NCI-H187 (cell line): ENCODE data around the gene KLHL29.

ENCODE experiments used
- DNase-seq, 2 experiments: peaks; one replicate each; lab custom pipeline; 2025; lab: John Stamatoyannopoulos, UW

Gene KLHL29

DNA sequence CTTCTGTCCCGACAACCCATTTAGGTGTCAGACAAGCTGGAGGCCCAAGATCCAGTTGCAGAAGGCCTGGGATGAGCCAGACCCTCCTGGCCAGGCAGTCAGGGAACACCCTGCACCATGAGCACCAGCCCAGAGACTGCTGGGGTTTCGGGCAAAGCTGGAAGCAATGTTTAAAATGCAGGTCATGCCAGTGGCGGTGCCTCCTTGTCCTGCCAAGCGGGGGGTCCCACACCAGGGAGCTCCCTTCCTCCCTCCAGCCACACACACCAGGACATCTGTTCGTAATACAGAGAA, 311.7 kb downstream of the KLHL29 start:
- no peak for DNase-seq

DNA sequence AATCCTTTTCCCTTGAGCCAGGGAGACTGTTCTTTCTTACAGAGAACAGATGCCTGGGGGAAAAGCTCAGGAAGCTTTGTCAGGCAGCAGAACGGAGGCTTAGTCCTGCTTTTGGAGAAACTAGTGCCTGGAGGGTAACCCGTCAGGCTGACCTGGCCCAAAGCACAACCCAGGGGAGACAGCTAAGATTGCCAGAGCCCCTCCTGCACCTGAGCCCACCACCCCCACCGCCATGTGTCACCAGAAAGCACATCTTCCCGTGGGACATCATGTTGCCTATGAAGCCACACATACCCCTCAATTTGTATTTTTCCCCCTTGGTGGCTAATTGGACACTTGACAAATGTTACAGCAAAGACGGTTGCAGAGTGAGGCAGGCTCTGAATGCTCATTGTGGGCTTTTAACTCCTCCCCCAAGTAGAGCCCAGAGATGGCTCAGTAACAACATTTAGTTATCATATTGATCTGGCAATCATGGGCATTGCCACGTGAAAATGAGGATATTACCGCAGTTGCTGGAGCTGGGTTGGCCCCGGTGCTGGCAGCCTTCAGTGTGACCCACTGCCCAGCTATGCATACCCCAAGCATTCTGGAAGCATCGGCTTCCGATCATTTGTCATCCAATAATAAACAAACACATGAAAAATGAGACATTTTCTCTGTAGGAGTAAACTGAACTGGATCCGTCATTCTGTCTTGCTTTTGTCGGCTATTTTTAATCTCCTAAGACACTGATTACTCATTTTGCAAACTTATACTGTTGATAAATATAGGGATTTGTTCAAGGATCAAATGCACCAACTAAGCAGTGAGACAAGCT, 312.5 kb downstream of the KLHL29 start:
- no peak for DNase-seq

DNA sequence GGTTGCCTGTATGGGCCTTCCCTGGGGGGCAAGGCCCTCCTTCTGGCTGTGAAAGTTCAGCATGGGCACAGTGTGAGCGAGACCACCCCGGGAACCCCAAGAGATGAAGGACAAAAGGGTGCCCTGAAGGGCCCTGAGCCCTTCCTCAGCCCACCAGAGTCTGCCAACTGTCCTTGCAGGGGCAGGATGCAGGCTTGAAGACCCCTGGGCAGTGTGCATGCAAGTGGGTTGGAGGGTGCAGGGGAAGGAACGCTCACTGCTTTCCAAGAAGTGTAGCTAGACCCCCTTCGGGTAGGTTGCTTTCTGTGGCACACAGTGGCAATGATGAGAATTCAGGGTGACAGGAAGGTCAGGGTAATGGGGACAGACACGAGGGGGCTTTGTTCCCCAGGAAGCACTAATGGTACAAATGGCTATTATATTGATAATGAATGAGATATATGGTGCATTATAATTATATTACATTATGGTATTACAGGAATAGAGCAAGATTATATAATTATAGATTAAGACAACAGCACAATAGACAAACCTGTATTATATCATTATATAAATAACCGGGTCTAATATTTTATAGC, 313.2 kb downstream of the KLHL29 start:
- no peak for DNase-seq

DNA sequence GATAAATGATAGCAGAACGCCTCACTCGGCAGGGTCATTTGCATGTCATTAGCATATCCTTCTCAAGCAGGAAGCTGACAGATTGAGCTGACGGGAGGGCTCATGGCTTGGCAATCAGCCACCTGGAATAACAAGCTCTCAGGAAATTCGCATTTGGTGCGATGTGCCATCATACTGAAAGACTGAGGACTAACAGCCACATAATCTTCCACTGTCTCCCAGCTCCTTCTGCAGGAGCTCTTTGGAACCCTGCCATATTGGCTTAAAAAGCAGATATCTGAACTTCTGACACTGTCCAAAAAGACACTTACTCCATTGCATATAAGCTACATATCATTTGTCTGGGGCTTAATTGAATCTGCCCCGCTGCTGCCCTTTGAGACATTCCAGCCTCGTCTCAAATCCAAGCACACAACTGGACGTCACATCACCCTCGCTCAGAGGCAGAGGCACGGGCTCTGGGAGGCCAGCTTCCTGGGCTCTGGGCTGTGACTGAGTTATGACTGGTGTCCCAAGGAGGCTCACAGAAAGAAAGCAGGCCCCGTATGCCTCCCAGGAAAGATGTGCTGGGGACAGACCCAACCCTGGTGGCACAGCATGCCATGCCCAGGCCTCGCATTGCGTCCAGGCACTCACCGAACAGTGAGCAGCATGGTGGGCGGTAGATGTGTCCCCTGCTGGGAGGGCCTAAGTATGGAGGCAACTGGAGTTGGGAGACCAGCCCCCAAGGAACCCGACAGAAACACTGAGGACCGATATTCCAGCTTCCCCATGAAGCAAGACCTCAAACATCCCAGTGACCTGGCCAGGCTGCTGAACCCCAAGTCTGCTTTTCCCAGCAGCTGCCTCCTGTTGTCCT, 314.0 kb downstream of the KLHL29 start:
- DNase-seq: no peak

DNA sequence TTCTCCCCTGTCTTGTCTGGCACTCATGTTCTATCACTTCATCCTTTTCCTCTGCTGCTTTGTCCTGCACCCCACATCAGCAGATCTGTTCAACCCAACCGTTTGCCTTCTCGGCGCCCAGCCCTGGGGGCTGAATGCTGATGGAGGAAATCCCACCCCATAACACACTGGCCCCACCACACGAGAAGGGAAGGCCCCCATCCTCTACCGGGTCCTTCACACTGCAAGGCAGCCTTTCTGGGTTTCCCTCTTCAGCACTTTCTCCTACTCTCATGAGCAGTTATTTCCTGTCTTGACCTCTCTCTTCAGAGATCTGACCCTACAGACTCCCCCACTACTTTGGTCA, 314.6 kb downstream of the KLHL29 start:
- no peak for DNase-seq

DNA sequence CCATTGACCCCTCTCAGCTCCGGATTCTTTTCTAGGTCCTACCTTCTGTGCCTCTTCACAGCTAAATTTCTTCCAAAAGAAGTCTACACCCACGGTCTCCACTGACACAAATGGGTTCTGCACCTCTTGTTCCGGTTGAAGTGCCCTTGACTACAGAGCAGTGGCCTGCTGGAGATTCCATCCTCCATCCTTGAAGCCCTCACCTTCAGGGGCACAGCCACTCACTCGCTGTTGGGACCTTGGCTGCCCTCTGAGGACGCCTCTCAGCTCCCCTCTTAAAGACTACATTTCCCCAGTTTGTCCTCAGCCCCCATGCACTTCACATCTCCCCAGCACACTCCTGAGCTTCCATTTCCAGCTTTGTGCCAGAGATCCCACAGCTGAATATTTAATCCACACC, 315.6 kb downstream of the KLHL29 start:
- no peak for DNase-seq

DNA sequence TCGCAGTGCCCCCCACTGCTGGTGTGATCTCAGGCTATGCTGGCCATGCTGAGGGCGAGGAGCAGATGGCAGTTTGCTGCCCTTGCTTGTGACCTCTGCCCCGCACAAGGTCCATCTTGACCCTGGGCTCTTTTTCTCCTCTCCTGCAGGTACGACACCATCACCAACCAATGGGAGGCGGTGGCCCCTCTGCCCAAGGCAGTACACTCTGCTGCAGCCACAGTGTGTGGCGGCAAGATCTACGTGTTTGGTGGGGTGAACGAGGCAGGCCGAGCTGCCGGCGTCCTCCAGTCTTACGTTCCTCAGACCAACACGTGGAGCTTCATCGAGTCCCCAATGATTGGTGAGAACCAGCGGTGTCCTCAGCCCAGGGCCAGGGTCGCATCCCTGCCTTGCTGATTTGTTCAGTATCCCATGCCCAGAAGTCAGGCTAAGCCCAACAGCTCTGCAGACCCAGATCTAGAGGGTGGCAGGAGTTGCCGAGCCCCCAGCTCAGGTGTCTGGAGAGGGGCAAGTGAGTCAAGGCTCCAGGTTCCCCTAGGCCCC, 318.1 kb downstream of the KLHL29 start:
- no peak for DNase-seq

DNA sequence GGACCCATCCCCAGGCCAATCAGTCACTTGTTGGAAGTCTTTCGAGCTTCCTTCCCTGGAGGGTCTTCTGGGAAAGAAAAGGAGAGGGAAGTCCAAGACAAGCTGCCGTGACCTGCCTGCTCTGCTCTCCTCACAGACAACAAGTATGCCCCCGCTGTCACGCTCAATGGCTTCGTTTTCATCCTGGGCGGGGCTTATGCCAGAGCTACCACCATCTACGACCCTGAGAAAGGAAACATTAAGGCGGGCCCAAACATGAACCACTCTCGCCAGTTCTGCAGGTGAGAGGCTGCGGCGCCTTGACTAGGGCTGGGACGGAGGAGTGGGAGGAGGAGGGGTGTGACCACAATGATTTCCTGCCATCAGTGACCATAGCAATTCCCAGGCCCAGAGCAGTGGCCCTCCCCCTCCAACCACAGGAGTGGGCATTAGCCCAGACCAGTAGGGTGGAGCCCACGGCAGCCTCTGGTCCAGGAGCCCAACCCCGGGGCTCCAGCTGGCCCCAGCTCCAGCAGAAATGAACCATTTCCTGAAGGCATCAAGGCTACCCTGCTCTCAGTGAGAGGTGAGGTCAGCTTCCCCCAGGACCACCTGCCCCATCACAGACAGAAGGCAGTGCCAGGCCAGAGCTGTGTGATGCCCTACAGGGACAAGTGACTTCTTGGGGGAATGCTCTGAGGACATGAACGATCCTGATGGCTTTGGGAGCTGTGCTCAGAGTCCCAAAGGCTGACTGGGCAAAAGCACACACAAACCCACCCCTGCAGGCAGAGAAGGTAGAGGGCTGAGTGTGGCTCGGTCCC, 318.8 kb downstream of the KLHL29 start:
- no peak for DNase-seq

DNA sequence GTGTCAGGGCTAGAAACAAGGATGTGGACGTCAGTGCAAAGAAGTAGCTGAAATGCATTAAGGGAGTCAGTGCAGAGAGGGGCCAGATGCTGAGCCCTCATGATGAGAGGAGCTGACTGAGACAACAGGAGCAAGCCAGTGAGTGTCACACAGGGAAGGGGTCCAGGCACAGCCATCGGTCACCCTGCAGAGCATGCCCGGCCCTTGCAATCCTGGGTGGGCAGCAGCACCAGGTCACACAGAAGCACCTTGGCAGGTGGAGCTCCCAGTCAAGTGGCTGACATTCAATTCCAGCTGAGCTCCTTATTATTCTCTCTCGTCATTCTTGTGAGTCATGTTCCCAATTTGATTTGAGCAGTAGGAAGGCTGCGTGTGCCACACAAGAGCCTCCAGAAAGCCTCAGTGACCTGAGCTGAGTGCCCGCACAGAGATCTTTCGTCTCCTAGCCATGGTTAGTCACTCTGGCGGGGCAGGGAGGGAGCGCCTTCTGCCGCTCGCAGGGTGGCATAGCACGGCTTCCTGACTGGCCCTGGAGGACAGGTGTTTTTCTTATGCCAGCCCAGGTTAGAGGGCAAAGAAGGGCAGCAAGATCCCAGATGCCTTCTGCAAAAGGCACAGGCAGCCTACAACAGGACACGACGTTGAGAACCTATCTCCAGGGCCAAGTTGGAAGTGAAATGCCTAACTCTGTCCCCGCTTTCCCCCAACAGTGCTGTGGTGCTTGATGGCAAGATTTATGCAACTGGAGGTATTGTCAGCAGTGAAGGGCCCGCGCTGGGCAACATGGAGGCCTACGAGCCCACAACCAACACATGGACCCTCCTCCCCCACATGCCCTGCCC, 321.0 kb downstream of the KLHL29 start:
- DNase-seq: no peak

DNA sequence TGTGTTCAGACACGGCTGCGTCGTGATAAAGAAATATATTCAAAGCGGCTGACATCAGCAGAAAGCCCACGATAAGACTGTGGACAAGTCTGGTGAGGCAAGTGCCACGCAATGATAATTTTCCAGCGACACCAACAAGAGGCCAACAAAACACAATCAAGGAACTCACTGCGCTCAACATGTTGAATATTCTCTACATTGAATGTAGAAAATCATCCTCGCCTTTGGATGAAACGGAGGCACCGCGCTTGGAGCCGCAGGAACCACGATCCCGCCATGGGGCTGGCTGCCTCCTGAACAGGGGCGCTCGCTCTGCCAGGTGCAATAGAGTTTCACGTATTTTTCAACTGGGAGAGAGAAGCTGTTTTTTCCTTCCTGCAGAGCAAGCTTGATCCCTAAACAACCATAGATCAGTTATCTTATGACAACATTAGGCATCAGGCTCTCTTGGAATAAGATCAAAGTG, 321.7 kb downstream of the KLHL29 start:
- DNase-seq: no peak

DNA sequence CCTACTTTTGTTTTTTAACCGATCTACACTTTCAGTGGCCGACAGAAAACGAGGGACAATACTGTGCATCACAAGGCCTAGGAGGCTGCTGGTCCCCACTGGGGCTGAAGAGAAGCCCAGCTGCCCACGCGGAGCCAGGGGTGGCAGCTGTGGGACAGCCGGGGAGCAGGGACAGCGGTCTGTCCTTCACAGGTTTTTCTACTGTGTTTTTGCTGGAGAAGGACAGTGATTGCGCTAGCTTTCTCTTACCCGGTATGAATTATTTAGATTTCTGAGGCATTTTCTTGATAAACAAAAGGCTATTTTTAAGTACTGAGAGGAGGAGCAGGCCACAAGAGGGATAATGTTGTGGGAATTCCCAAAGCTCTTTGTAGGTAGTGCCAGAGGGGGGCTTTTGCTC, 322.1 kb downstream of the KLHL29 start:
- no peak for DNase-seq

DNA sequence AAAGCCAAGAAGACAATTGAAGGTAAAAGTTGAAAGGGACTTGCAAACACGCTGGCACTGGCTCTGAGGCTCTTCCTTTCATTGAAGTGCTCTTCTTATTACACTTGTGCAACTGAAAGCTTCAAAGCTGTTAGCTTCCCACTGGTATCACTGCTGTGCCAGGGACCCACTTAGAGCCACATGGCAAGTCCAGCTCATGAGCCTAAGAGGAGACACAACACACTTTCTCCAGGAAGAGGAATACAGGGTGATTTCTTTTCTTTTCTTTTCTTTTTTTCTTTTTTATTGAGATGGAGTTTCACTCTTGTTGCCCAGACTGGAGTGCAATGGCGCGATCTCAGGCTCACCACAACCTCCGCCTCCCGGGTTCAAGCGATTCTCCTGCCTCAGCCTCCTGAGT, 323.8 kb downstream of the KLHL29 start:
- no peak for DNase-seq

DNA sequence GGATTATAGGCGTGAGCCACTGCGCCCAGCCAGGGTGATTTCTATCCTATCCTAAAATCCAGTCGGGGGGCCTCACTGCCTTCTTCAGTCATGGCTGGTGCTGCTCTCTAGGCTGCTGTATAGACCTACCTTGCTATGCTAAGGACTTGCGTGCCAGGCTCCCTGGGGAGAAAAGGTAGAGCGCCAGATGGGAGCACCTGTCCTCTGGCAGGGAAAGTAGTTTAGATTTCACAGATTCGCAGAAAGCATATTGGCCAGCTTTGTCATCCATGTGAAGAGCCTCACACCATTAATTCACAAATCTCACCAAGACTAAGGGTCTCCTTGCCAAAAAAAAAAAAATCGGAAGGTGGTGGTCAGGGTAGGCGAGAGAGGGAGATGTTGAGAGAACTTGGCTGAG, 324.3 kb downstream of the KLHL29 start:
- DNase-seq: no peak

DNA sequence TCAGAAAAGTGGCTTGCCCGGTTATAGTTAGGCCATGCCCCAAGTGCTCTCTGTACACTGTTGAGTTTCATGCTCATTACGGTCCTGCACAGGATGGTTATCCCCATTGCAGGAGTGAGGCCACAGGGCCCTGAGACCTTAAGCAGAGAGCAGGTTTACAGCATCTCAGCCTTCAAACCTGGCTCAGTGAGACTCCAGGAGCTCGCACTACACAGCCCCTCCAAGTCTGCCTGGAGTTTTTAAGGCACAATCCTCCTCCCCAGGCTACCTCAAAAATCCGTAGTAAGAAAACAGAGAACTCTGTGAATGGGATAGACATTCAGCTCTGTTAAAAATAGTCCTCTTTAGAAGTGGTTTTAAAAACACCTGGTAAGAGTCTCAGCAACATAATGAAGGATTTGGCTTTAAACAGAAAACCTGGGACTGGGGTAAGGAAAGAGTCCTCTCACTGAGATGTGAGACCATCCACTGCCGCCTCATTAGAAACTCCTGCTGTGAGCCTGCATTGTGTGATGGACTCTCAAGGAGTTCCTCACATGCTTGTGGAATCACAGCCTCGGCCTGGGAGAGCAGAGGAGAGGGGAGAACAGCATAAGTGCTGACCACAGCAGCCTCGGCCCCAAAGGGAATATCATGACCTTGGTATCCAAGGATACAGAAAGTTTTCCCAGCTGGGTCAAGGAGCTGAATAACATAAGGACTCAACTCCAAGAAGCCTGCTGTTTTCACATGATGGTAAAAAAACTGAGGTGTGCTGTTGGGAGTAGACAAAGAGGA, 327.2 kb downstream of the KLHL29 start:
- peak; percentile 68 to 79 for DNase-seq

DNA sequence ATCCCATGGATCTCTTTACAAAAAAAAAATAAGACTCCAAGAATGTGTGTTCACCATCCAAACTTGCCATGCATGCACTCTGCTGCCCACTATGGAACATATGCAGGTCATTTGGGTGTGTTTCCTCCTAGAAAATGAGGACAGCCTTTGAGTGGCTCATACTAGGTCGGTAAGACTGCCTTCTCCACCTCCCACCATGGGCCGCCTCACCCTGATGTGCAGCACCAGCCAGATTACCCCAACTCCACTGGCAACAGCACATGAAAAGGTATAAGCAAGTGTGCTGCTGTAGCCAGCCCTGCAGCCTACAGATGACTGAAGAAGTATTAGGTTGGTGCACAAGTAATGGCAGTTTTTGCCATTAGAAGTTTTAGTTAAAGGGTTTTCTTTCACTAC, 327.8 kb downstream of the KLHL29 start:
- no peak for DNase-seq

DNA sequence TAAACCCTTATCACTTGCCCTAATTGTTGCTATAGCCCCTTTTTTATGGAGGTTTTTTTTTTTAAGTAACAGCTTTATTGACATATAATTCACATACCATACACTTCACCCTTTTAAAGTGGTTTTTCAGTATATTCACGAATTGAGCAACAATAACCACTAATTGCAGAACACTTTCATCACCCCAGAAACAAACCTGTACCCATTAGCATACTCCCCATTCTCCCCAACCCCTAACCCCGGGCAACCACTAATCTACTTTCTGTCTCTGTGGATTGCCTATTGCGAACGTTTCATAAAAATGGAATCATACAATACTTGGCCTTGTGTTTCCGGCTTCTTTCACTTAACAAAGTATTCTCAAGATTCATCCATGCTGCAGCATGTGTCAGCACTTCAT, 328.4 kb downstream of the KLHL29 start:
- no peak for DNase-seq

DNA sequence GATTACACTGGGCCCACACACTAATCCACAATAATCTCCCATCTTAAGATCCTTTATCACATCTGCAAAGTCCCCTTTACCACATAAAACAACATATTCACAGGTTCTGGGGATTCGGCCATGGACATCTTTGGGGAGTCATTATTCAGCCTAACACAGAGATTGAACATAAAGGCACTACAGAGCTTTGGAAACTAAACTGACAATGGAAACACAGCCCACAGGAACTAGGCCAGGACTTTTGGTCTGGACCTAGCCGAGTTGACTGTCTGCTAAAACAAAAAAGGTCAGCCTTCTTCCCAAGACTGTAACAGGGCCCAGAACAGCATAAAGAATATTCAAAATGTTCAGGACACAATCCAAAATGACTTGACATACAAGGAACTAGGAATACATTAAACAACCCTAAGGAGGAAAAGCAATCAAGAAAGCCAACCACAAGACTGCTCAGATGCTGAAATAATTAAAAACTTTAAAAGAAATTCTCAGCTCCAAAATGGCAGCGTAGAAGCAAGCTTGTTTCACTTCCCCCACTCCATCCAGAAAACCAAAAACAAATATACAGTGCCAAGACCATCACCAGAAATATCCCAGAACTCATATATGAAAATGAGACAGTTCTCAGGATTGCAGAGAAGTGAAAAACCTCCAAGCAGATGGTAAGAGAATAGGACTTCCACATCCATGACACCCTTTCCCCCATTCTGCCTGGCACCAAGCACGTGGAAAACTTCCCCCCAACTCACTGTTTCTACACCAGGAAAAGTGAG, 334.1 kb downstream of the KLHL29 start:
- no peak for DNase-seq

DNA sequence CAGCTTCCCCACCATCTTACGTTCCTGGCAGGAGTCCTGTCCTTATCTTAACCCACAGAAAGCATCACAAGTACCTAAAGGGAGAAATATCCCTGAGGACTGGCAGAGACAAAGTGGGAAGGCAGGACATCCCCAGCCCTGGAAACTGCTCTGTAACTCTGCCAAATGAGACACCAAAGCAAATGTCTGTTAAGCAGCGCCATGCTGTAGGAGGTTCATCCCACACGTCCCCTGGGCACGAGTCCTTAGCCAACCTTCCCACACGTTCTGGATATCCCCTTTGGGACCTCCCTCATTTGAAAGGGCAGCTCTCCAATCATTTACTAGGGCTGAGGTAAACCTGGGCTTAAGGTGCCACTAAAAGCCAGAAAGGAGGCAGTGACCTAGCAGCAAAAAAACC, 334.7 kb downstream of the KLHL29 start:
- DNase-seq: no peak

DNA sequence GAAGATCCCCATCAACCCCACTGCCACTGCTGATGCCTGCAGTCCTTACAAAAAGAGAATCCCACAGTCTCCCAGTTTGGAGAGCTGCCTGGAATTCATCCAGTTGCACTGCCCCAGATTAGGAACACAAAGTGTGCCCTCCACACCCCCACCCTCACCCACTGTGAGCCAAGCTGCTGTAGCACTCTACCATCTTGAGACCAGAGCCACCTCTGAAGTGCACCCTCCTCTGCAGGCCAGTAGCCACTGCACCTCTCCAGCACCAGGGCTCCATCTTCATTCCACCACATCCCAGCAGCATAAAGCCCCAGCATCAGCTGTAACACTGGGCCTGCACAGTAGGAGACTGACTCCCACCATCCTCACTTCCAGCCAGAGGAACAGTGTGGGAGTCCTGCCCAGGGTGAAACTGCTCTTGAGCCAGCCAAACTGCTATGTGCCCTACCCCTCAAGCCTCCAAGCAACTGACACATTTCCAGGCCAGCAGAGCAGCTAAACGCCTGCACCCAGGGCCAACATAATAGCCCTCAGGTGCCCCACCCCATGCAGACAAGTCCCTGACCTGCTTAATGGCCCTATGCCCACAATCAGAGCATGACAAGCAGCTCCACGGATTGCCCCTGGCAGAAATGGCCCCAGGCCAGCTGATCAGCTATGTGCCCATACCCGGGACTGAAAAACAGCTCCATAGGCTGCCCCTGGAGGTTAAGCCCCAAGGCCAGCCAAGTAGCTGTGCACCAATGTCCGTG, 335.9 kb downstream of the KLHL29 start:
- no peak for DNase-seq
